GM18873 (cell line): ENCODE measurements around the gene RPS19BP1.

ENCODE experiments used
- ATAC-seq: cut with Tn5 transposase; IDR thresholded peaks from one replicate; pipeline ENCODE4 v1.9.1; 2021; ENCODE audit warnings: mild to moderate bottlenecking, moderate library complexity, moderate number of reproducible peaks; ENCODE audit not compliant: unreplicated experiment, low FRiP score

RPS19BP1 gene

DNA sequence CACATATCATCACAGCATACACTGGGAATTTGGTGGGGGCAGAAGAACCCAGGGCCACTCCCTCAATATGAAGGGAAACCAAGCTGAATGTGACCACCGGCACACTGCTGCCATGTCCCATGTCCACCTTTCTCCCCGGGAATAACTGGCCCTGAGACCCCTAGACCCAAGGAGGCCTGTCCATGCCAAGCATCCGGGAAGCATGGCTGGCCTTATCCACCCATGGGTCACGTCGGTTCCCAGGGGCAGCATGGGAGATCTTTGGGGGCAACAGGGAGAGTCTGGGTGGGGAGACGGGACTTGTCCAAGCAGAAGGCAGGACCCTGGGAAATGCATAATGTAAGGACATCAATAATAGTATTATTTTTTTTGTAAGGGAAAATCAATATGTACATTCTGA lies 40.9 kb downstream of the RPS19BP1 start:
- no peak for ATAC-seq

DNA sequence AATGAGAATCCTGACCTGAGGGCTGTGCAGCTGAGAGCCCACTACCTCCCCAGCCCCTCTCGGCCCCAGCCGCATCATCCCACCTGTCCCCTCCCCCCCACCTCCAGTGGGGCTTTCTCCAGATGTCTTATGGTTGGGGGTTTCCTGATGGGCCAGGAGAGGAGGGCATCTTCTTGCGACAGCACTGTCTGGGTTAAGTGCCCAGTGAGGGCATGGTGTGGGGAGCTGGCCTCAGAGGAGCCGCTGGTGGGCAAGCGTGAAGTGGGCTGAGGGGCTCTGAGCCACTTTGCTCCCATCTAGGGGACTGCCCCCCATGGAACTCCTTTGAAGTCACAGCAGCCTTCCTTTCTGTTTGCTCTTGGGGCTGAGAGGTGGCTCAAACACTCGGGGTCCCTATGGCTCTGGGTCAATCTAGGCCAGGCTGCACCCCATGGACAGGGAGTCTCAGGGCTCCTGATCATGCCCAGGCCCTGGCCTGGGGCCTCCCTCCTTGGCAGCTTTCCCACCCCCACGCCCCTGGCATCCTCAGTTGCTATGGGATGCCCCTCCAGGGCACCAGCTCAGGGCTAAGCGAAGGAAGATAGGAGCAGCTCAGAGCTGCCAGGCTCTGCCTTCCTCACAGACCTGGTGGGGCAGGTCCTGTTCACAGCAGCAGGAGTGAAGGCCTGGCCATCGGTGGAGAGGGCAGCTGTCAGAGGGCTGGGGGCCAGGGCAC lies 41.4 kb downstream of the RPS19BP1 start:
- ATAC-seq: no peak

DNA sequence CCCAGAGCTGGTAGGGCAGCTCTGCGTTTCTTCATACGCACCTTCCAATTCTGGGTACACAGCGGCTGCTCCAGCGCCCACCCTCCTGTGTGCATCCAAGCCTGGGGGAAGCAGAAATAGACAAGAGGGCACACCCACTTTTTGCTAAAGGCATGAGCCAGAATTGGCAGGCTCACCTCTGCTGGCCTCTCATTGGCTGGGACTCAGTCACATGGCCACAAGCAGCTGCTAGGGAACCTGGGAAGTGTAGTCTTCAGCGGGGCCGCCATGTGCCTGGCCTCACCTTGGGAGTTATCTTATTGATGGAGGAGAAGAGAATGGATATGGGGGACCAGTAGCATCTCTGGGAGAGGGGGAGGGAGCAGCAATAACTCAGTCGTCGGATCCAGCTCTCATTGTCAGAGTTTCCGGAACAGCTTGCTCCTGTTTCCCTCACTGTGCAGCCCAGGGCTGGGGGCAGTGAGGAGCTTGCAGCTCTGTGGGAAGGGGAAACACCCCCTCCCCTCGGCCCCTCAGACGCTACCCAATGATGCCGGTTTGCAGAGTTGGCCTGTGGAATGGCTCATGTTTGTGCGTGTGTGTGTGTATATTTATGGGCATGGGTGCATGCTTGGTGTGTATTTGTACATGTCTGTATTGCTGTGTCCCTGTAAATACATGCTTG lies 42.3 kb downstream of the RPS19BP1 start:
- ATAC-seq: no peak

DNA sequence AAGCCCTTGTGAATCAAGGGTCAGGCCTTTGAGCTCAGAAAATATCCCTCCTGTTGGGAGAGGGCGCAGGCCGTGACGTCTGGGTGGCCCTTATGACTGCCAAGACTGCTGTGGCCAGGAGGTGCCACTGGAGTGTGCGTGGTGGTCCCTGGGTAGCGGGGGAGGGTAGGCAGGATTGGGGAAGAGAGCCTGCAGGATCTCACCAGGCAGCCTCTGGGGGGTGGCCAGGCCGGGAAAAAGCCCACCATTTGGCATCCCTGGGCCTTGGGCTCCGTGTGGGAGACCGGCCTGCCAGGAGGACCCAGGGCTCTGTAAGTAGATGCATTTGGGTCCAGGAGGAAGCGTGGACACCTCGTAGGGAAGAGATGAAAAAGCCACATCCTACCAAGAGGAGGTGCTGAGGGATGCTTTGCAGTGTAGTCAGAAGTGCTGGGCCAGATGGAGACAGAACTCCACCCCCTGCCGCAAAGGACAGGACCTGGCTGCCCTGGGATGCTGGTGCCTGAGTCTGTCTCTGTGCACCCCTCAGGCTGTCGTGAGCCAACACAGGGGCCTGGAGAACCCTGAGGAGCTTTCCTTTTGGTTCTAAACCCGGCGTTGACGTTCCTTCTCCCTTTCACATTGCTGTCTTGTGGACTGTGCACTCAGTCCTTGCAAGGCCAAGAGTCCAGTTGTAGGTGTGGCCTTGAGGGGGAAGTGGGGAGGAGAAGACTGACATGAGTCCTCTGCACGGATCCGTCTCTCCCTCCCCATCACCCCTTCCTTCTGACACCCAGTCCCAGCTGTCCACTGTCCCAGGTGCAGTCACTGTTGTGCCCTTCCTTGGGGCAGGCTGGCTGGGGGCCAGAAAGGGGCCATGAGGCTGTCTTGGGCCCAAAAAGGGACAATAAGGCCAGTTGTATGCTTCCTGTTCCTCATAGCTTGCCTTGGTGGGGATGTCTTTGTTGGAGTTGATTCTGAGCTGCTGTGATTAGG lies 43.2 kb downstream of the RPS19BP1 start:
- no peak for ATAC-seq

DNA sequence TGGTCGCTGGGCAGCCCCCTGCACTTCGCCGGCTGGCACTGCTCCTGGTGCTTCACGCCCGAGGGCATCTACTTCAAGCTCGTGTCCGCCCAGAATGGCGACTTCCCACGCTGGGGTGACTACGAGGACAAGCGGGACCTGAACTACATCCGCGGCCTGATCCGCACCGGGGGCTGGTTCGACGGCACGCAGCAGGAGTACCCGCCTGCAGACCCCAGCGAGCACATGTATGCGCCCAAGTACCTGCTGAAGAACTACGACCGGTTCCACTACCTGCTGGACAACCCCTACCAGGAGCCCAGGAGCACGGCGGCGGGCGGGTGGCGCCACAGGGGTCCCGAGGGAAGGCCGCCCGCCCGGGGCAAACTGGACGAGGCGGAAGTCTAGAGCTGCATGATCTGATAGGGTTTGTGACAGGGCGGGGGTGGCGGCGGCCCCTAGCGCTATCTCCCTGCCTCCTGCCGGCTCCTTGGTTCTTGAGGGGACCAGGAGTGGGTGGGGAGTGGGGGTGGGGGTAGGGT lies 43.9 kb downstream of the RPS19BP1 start:
- no peak for ATAC-seq

DNA sequence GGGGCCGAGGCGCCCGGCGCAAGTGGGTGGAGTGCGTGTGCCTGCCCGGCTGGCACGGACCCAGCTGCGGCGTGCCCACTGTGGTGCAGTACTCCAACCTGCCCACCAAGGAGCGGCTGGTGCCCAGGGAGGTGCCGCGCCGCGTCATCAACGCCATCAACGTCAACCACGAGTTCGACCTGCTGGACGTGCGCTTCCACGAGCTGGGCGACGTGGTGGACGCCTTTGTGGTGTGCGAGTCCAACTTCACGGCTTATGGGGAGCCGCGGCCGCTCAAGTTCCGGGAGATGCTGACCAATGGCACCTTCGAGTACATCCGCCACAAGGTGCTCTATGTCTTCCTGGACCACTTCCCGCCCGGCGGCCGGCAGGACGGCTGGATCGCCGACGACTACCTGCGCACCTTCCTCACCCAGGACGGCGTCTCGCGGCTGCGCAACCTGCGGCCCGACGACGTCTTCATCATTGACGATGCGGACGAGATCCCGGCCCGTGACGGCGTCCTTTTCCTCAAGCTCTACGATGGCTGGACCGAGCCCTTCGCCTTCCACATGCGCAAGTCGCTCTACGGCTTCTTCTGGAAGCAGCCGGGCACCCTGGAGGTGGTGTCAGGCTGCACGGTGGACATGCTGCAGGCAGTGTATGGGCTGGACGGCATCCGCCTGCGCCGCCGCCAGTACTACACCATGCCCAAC lies 44.6 kb downstream of the RPS19BP1 start:
- ATAC-seq: no peak

DNA sequence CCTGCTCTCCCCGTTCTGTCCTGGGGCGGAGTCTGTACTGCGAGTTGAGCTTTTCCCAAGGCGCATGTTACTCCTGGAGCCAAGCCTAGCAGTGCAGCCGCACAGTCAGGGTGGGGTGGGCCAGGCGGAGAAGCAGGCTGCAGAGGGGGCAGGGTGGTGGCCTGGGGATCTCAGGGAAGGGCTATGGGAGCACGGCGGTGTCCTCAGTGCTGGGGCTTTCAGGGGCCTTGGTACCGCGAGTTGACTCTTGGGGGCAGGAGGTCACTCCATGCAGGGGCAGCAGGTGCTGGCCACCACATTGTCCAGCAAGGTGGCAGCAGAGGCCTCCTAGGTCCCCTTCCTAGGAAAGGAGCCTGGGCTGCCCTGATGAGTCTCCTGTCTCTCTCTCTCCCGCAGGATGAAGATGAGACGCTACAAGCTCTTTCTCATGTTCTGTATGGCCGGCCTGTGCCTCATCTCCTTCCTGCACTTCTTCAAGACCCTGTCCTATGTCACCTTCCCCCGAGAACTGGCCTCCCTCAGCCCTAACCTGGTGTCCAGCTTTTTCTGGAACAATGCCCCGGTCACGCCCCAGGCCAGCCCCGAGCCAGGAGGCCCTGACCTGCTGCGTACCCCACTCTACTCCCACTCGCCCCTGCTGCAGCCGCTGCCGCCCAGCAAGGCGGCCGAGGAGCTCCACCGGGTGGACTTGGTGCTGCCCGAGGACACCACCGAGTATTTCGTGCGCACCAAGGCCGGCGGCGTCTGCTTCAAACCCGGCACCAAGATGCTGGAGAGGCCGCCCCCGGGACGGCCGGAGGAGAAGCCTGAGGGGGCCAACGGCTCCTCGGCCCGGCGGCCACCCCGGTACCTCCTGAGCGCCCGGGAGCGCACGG lies 45.4 kb downstream of the RPS19BP1 start:
- no peak for ATAC-seq

DNA sequence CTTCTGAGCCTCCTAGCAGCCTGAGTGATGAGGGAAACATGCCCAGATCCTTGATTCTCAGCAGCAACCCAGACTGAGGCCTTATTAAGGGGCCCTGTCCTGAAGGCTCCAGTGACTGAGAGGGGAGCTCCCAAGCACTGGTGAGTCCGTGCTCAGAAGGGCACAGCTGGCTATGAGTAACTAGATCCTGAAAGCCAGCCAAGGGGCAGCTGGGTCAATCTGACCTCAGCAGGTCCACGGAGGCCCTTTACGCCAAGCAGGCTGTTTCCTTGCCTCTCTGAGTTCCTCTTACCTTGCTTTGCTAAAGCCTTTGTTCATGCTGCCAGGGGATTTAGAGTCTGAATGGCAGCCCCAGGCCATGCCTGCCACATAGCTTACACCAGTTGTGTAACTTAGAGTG lies 49.8 kb downstream of the RPS19BP1 start:
- no peak for ATAC-seq

DNA sequence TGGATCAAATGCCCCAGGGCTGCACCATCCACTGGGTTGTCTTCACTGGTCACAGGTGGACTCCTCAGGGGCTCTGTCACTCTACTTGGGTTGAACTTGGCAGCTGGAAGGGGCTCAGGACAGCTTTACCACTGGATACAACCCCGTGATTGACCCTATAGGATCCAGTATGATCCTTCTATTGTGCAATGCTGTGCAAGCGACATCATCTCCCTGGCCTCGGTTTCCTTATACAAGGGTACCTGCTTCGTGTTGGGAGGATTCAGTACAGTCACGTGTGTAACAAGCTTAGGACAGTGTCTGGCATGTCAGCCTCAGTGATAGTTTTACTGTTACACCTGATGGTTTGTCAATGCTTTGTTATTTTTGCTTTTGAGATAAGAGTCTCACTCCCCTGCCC lies 51.0 kb downstream of the RPS19BP1 start:
- ATAC-seq: no peak

DNA sequence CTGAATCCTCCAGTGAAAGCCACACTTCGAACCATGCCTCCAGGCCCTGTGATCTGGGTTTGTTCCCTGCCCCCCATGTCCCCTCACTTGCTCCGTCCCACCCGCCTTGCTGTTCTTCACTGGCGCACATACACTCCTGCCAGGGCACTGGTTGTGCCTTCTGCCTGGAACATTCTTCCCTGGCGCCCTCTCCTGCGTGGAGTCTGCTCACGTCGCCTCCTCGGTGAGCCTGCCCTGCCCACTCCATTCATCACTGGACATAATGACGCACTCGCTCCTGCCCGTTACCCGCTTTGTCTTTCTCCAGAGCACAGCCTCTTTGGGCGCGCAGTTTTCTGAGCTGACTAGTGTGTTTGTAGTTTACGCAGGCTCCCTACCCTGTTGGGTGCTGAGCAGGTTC lies 51.5 kb downstream of the RPS19BP1 start:
- no peak for ATAC-seq

DNA sequence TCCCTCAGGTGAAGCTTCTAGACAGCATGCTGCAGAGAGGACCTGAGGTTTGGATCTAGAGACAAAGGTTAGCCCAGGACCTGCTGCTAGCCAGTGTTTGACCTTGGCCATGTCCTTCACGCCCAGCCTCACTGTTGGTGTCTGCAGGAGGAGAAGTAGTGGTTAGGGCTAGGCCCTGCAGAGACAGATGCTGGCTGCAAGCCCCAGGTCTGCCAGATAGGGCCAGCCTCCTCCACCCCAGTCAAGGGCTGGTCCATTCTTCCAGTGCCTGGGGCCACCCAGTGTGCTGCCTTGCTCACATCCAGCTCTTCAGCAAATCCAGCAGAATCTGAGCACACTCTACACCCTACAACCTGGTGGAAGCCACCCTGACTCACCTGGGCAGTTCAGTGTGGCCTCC lies 52.0 kb downstream of the RPS19BP1 start:
- ATAC-seq: no peak

DNA sequence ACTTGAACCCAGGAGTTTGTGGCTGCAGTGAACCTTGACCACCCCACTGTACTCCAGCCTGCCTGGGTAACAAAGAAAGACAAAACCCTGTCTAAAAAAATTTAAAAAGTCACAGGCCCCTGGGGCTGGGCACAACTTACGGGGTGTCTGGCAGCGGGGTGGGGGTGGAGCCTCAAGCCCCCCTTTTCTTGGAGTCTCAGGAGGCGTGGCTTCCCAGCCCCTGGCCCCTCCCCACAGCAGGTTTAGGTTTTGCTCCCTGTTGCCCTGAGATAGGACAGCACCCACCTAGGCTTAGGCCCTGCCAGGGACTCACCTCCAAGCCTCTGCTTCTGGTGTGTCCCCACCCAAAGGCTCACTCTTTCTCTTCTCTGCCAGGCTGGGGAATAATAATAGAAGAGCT lies 53.3 kb downstream of the RPS19BP1 start:
- ATAC-seq: no peak
